Bronchial epithelial cell (primary cell): ENCODE data around the gene AHCY. TPM values are rescaled to one million over a fixed set of nuclear protein-coding genes. Genes with fewer than 3 reads are reported as not detected.
A peak's percentile ranks its signal among the peaks of the same experiment; 100 is the strongest.
"Not testable (repeated sequence)": the region's sequence is repeated elsewhere in the genome, so short reads cannot be mapped to it uniquely, and the experiment has no call there.

Experiments used
- DNase-seq: peaks from one replicate; pipeline ENCODE4 v3.0.0-alpha.2; 2010; ENCODE audit warnings: low read depth
- FAIRE-seq: peaks from 2 replicates; lab custom pipeline; 2011; peaks lifted over from hg19 to GRCh38; lab: Jason Lieb, UNC
- H3K27me3 ChIP-seq: 2 replicates; pipeline ENCODE4 v1.5.1; 2011; ENCODE audit warnings: low read length; ENCODE audit not compliant: control insufficient read depth, insufficient read depth
- H3K36me3 ChIP-seq: 2 replicates; pipeline ENCODE4 v1.5.1; 2011; ENCODE audit warnings: low read length; ENCODE audit not compliant: control insufficient read depth, insufficient read depth
- H3K4me3 ChIP-seq: 2 replicates; pipeline ENCODE4 v1.5.1; 2011; ENCODE audit warnings: mild to moderate bottlenecking, low read depth, low read length, control low read depth
- total RNA-seq: library from RNA; depleted of rRNA; stranded (reverse); fragments of >200 nt; gene quantifications from 2 replicates; pipeline ENCODE4 v1.2.1, GENCODE V29; 2014
- TF ChIP-seq, protein P1 (sequence below): IDR thresholded peaks from 2 replicates; pipeline ENCODE4 v1.5.1; 2011; ENCODE audit warnings: mild to moderate bottlenecking, moderate library complexity, low read length, control low read depth, inconsistent platforms; ENCODE audit not compliant: insufficient read depth, severe bottlenecking

Gene AHCY
- total RNA-seq, 1 donor from 2014 or later, result 278 TPM

- DNase-seq (no peak), FAIRE-seq (no peak)
- H3K4me3 ChIP-seq, result no peak overlapping the region
- H3K36me3 ChIP-seq, result no peaks in the 10 kb centered on the region
- H3K27me3 ChIP-seq, result no peaks in the 10 kb centered on the region
- TF ChIP-seq, protein P1, sequence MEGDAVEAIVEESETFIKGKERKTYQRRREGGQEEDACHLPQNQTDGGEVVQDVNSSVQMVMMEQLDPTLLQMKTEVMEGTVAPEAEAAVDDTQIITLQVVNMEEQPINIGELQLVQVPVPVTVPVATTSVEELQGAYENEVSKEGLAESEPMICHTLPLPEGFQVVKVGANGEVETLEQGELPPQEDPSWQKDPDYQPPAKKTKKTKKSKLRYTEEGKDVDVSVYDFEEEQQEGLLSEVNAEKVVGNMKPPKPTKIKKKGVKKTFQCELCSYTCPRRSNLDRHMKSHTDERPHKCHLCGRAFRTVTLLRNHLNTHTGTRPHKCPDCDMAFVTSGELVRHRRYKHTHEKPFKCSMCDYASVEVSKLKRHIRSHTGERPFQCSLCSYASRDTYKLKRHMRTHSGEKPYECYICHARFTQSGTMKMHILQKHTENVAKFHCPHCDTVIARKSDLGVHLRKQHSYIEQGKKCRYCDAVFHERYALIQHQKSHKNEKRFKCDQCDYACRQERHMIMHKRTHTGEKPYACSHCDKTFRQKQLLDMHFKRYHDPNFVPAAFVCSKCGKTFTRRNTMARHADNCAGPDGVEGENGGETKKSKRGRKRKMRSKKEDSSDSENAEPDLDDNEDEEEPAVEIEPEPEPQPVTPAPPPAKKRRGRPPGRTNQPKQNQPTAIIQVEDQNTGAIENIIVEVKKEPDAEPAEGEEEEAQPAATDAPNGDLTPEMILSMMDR, result no peak
Observed at GRCh38 chr20:34264141-34264540, 39.0 kb downstream of the AHCY start.

DNA sequence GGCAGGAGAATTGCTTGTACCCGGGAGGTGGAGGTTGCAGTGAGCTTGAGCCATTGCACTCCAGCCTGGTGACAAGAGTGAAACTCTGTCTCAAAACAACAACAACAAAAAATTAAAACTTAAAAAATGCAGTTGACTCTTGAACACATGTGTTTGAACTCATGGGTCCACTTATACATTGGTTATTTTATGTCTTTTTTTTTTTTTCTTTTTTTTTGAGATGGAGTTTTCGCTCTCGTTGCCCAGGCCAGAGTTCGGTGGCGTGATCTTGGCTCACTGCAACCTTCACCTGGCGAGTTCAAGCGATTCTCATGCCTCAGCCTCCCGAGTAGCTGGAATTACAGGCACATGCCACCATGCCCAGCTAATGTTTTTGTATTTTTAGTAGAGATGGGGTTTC is 39.7 kb downstream of the AHCY start:
- H3K27me3 ChIP-seq, FAIRE-seq, H3K4me3 ChIP-seq, H3K36me3 ChIP-seq, DNase-seq: not testable (repeated sequence)

DNA sequence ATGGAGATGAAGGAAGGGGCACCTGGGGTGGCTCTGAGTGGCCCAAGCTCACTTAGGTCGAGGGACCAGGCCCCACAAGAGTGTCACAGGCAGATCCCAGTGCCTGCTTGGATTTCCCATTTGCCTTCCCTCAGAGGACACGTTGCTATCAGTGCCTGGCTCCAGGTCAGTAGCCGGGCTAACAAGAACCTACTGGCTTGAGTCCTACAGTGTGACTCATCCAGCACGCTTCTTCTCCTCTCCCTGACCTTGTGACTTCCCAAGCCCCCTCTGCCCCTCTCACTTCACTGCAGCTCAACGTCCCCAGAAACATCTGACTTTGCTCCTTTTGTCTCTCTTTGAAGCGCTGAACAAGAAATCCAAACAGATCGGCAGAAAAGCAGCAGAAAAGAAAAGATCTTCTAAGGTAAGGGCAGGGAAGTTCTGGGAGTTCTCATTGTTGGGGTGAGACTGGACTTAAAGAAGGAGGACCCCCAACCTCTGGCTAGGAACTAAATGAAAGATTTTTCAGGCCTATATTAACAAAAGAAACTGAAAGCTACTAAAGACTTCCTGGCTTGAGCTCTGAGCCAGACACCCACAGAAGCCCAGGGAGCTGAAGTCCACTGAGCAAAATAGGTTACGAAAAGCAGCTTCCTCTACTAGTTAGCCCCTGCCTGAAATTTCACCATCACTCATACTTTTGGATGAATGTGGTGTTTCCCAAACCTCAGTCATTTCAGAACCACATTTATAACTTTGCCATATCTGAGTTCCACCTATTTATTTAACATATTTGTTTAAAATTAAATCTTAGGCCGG is 40.5 kb downstream of the AHCY start:
- Histone ChIP-seq H3K27me3 (no peaks in the 10 kb centered on the region), H3K4me3 (no peak overlapping the region), H3K36me3 (no peaks in the 10 kb centered on the region)
- TF ChIP-seq, protein P1, result no peak
- peak; percentile 33 for DNase-seq
- no peak for FAIRE-seq

GRCh38 chr20:34260208-34260942 is 42.8 kb downstream of the AHCY start:
- DNase-seq, result peak; percentile 48
- Histone ChIP-seq H3K27me3 (no peaks in the 10 kb centered on the region), H3K36me3 (no peaks in the 10 kb centered on the region), H3K4me3 (no peak overlapping the region)
- no peak for FAIRE-seq
- TF ChIP-seq, protein P1, result no peak

DNA sequence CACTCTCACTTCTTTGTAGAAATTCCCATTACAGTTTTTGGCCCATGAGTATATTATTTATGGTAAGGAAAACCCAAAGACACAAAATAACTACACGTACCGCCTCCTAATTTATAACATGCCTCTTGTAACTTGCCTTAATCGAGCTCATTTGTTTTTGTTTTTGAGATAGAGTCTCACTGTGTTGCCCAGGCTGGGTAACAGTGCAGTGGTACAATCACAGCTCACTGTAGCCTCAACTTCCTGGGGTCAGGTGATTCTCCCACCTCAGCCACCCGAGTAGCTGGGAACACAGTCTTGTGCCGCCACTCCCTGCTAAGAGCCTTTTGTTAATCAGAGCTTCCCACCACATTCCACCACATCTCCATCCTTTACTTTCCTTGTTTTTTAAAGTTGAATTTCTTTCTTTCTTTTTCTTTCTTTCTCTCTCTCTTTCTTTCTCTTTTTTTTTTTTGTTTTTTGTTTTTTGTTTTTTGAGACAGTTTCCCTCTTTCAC is 46.5 kb downstream of the AHCY start:
- H3K36me3 ChIP-seq, result no peaks in the 10 kb centered on the region
- FAIRE-seq, result no peak
- no peaks in the 10 kb centered on the region for H3K27me3 ChIP-seq
- TF ChIP-seq, protein P1, result no peak
- no peak for DNase-seq
- H3K4me3 ChIP-seq, result no peak overlapping the region

DNA sequence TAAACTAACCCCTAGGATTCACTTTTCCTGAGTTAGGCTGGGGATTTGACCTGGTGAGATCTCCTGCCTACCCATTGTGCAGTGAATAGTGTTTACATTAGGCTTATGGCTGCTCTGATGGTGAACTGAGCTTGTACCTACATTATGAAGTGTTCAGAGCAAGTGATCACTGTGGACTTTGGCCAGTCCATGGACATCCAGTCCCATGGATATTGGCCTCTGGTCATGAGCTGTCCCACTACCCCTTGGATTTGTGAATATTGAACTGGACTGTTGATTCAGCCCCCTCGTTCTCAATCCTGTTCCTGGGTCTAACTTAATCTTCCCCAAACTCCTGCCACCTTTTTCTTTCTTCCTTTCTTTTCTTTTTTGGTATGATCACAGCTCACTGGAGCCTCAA is 48.2 kb downstream of the AHCY start:
- TF ChIP-seq, protein P1, result no peak
- no peaks in the 10 kb centered on the region for H3K36me3 ChIP-seq
- H3K4me3 ChIP-seq, result no peak overlapping the region
- H3K27me3 ChIP-seq, result no peaks in the 10 kb centered on the region
- no peak for DNase-seq
- no peak for FAIRE-seq

DNA sequence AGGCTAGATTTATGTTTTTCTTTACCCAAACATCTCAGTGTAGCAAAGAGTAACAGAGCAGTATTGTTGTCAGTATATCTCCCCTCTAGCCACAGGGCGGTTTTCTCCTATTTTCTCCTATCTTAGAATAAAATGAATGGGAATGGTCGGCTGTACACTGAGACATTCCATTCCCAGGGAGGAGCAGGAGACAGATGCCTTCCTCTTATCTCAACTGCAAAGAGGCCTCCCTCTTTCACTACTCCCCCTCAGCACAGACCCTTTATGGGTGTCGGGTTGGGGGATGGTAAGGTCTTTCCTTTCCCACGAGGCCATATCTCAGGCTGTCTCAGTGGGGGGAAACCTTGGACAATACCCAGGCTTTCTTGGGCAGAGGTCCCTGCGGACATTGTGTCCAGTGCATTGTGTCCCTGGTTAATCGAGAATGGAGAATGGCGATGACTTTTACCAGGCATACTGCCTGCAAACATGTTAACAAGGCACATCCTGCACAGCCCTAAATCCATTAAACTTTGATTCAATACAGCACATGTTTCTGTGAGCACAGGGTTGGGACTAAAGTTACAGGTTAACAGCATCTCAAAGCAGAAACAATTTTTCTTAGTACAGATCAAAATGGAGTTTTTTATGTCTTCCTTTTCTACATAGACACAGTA is 50.6 kb downstream of the AHCY start:
- not testable (repeated sequence) for FAIRE-seq

More for the DNA sequence above, 50.6 kb downstream of the AHCY start:
- not testable (repeated sequence) for H3K36me3 ChIP-seq, H3K4me3 ChIP-seq, H3K27me3 ChIP-seq, DNase-seq
